Ovary (tissue), 9 donors: ENCODE measurements around the gene NCF1. TPM values are rescaled to one million over a fixed set of nuclear protein-coding genes. Genes with fewer than 3 reads are reported as not detected.
"Not testable (repeated sequence)": the region's sequence is repeated elsewhere in the genome, so short reads cannot be mapped to it uniquely, and the experiment has no call there.

Experiments used
- DNase-seq, 5 donors: peaks; one replicate each; pipeline ENCODE4 v3.0.0-alpha.2; 2019 to 2020
- H3K27ac ChIP-seq, 2 donors: fragments of 200-600 bp; one replicate each; pipeline versions ENCODE4 v1.5.1 to v1.8.0; 2019 to 2022
- H3K27me3 ChIP-seq: fragments of 200-600 bp; one replicate; pipeline ENCODE4 v1.8.0; 2022
- H3K36me3 ChIP-seq: fragments of 200-600 bp; sonication (generic); one replicate; pipeline ENCODE4 v1.5.1; 2019
- H3K4me1 ChIP-seq: one replicate; pipeline ENCODE4 v1.8.1; 2013; ENCODE audit warnings: mild to moderate bottlenecking, moderate library complexity; ENCODE audit not compliant: insufficient read depth
- H3K4me3 ChIP-seq: fragments of 200-600 bp; sonication (generic); one replicate; pipeline ENCODE4 v1.5.1; 2017
- H3K9me3 ChIP-seq, 2 donors: fragments of 200-600 bp in 1 of 2; sonication (generic) in 1 of 2; one replicate each; pipeline versions ENCODE4 v1.5.1 to v1.8.1; 2013 to 2019; ENCODE audit warnings: mild to moderate bottlenecking in 1 of 2, moderate library complexity in 1 of 2
- WGBS, 3 donors: extraction: QIAGEN DNeasy Blood & Tissue Kit in 1 of 3; methylation state at CpG; one replicate each; pipeline versions ENCODE4 v1.1.5 to v1.1.7; 2013 to 2017; 5-methylcytosine and 5-hydroxymethylcytosine counted together
- intact Hi-C, 4 donors: fragments of 100-400 bp; cut with DNase I; formaldehyde crosslinking; loops; one replicate each; pipeline versions ENCODE4 v1.11.0 to v1.15.1; 2022 to 2023
- polyA plus RNA-seq, 2 donors: library from polyadenylated mRNA; stranded (reverse); fragments of 200-250 nt in 1 of 2; fragments of 350-450 nt in 1 of 2; fragmentation: Illumina TruSeq in 1 of 2; extraction: RNeasy Lipid Tissue Mini Kit (QIAGEN cat#74804) in 1 of 2; gene quantifications; one replicate each; pipeline ENCODE4 v1.2.3, GENCODE V29; 2013 to 2014
- total RNA-seq, 7 donors: library from RNA; depleted of rRNA in 2 of 7; stranded (reverse); fragments of >200 nt in 2 of 7; fragmentation: NEBNext Ultra II Directional in 3 of 7; extraction: Animal tissue kit (Norgen Biotek cat#: 25700) in 3 of 7; gene quantifications; one replicate each; pipeline versions ENCODE4 v1.1.0 to v1.2.4, GENCODE V29; 2016 to 2023
- donor health status: DM: no; HTN: no; CAD: no; lungs with moderate emphysema.
- donor health status: DM: no; HTN: no; CAD: no.
- donor health status: Bipolar disorder and iron deficiency.
- donor health status: DM: yes; HTN: yes; CAD: no.
- donor health status: DM: no; HTN: no; CAD: no.
- donor health status: DM: yes; HTN: yes; CAD: no.

NCF1 gene
- total and polyA plus RNA-seq, 9 donors, result 0.23 to 3.6 (median 0.83) TPM

- H3K4me3 ChIP-seq, H3K27me3 ChIP-seq, H3K27ac ChIP-seq, H3K36me3 ChIP-seq, H3K9me3 ChIP-seq, intact Hi-C loops, DNase-seq, H3K4me1 ChIP-seq: not testable (repeated sequence)
- no CpG with 5 or more reads among the region's 5 CpGs for WGBS, 3 donors
These were observed 17.1 kb upstream of the NCF1 start for GRCh38 chr7:74756673-74757072.

GRCh38 chr7:74758268-74758667, 15.5 kb upstream of the NCF1 start:
- H3K27ac ChIP-seq, H3K27me3 ChIP-seq, H3K36me3 ChIP-seq, H3K9me3 ChIP-seq, H3K4me1 ChIP-seq, H3K4me3 ChIP-seq, intact Hi-C loops, DNase-seq: not testable (repeated sequence)
- no CpG with 5 or more reads among the region's 7 CpGs for WGBS, 3 donors

- H3K27ac ChIP-seq, H3K36me3 ChIP-seq, H3K4me1 ChIP-seq, H3K27me3 ChIP-seq, intact Hi-C loops, H3K4me3 ChIP-seq, DNase-seq, H3K9me3 ChIP-seq: not testable (repeated sequence)
- no CpG with 5 or more reads among the region's 3 CpGs for WGBS, 3 donors
These were observed 14.8 kb upstream of the NCF1 start for GRCh38 chr7:74758982-74759381.

- H3K27me3 ChIP-seq, intact Hi-C loops, H3K4me3 ChIP-seq, DNase-seq, H3K36me3 ChIP-seq, H3K4me1 ChIP-seq, H3K27ac ChIP-seq, H3K9me3 ChIP-seq: not testable (repeated sequence)
- no CpG with 5 or more reads among the region's 17 CpGs for WGBS, 3 donors
These were observed 8.4 kb upstream of the NCF1 start for GRCh38 chr7:74765205-74765918.

- intact Hi-C loops, result not testable (repeated sequence)
These were observed 7.3 kb upstream of the NCF1 start for GRCh38 chr7:74766509-74766908.

GRCh38 chr7:74766991-74767390, 6.8 kb upstream of the NCF1 start:
- H3K4me3 ChIP-seq, H3K27me3 ChIP-seq, H3K9me3 ChIP-seq, DNase-seq, H3K4me1 ChIP-seq, H3K36me3 ChIP-seq, H3K27ac ChIP-seq, intact Hi-C loops: not testable (repeated sequence)
- WGBS, 3 donors, result 57 to 72% (median 60%) methylated on average over 6 to 7 of the region's 10 CpGs

More at GRCh38 chr7:74766509-74766908, 7.3 kb upstream of the NCF1 start:
- not testable (repeated sequence) for H3K27ac ChIP-seq, H3K27me3 ChIP-seq, H3K4me3 ChIP-seq, H3K4me1 ChIP-seq, H3K9me3 ChIP-seq, DNase-seq, H3K36me3 ChIP-seq
- WGBS, 3 donors, result 67% methylated on average over 1 of the region's 7 CpGs; no CpG with 5 or more reads in 2 of the 3 donors

- H3K27me3 ChIP-seq, H3K4me1 ChIP-seq, H3K9me3 ChIP-seq, H3K4me3 ChIP-seq, H3K27ac ChIP-seq, intact Hi-C loops, H3K36me3 ChIP-seq, DNase-seq: not testable (repeated sequence)
- WGBS, 3 donors, result 77 to 84% (median 83%) methylated on average over 4 to 5 of the region's 7 CpGs
These were observed 3.7 kb upstream of the NCF1 start for GRCh38 chr7:74770062-74770461.

GRCh38 chr7:74772093-74772492, 1.7 kb upstream of the NCF1 start:
- H3K9me3 ChIP-seq, intact Hi-C loops, H3K36me3 ChIP-seq, H3K27me3 ChIP-seq, H3K4me3 ChIP-seq, DNase-seq, H3K27ac ChIP-seq, H3K4me1 ChIP-seq: not testable (repeated sequence)
- WGBS, 3 donors, result 74 to 93% (median 75%) methylated on average over 2 to 6 of the region's 6 CpGs

- H3K4me1 ChIP-seq, intact Hi-C loops, H3K4me3 ChIP-seq, DNase-seq, H3K27ac ChIP-seq, H3K36me3 ChIP-seq, H3K27me3 ChIP-seq, H3K9me3 ChIP-seq: not testable (repeated sequence)
- WGBS, 3 donors, result no CpG with 5 or more reads among the region's 6 CpGs
These were observed 1.3 kb downstream of the NCF1 start for GRCh38 chr7:74775111-74775510.

GRCh38 chr7:74779053-74779452, 5.2 kb downstream of the NCF1 start:
- H3K27ac ChIP-seq, H3K4me3 ChIP-seq, H3K4me1 ChIP-seq, DNase-seq, H3K36me3 ChIP-seq, intact Hi-C loops, H3K9me3 ChIP-seq, H3K27me3 ChIP-seq: not testable (repeated sequence)
- WGBS, 3 donors, result 78% methylated on average over 12 of the region's 17 CpGs; no CpG with 5 or more reads in 2 of the 3 donors

GRCh38 chr7:74781746-74782145, 7.9 kb downstream of the NCF1 start:
- H3K4me1 ChIP-seq, intact Hi-C loops, DNase-seq, H3K27ac ChIP-seq, H3K27me3 ChIP-seq, H3K4me3 ChIP-seq, H3K36me3 ChIP-seq, H3K9me3 ChIP-seq: not testable (repeated sequence)
- 60 to 69% methylated on average over 1 to 3 of the region's 6 CpGs; no CpG with 5 or more reads in 1 of the 3 donors for WGBS, 3 donors

- H3K36me3 ChIP-seq, intact Hi-C loops, DNase-seq, H3K9me3 ChIP-seq, H3K4me1 ChIP-seq, H3K4me3 ChIP-seq, H3K27me3 ChIP-seq, H3K27ac ChIP-seq: not testable (repeated sequence)
- WGBS, 3 donors, result 66 to 76% (median 70%) methylated on average over 2 to 5 of the region's 5 CpGs
These were observed 9.8 kb downstream of the NCF1 start for GRCh38 chr7:74783595-74783994.
